OCI-LY3 (cell line): ENCODE results near the gene YAF2.

ENCODE experiments used
- EZH2phosphoT487 ChIP-seq: fragments of 200-600 bp; shearing (Covaris generic); IDR thresholded peaks from 2 replicates; pipeline ENCODE4 v1.6.1; 2018; ENCODE audit warnings: antibody characterized with exemption, mixed run types, low read depth
- TF ChIP-seq, protein P1 (sequence below): fragments of 200-600, 300-600 bp; sonication (generic); IDR thresholded peaks from 2 replicates; pipeline ENCODE4 v1.5.1; 2014; ENCODE audit warnings: antibody characterized with exemption, low read length, low read depth

- TF ChIP-seq, protein P1, sequence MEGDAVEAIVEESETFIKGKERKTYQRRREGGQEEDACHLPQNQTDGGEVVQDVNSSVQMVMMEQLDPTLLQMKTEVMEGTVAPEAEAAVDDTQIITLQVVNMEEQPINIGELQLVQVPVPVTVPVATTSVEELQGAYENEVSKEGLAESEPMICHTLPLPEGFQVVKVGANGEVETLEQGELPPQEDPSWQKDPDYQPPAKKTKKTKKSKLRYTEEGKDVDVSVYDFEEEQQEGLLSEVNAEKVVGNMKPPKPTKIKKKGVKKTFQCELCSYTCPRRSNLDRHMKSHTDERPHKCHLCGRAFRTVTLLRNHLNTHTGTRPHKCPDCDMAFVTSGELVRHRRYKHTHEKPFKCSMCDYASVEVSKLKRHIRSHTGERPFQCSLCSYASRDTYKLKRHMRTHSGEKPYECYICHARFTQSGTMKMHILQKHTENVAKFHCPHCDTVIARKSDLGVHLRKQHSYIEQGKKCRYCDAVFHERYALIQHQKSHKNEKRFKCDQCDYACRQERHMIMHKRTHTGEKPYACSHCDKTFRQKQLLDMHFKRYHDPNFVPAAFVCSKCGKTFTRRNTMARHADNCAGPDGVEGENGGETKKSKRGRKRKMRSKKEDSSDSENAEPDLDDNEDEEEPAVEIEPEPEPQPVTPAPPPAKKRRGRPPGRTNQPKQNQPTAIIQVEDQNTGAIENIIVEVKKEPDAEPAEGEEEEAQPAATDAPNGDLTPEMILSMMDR = no peak
- no peak for TF ChIP-seq EZH2phosphoT487
Observed at GRCh38 chr12:42259699-42260098, 21.7 kb upstream of the YAF2 start.
